Neuronal stem cell (in vitro differentiated cells): ENCODE results near the gene CHCHD4.
A peak's percentile ranks its signal among the peaks of the same experiment; 100 is the strongest.

ENCODE experiments used
- DNase-seq: peaks from one replicate; pipeline ENCODE4 v3.0.0-alpha.2; 2013; ENCODE audit warnings: low spot score
- H2AFZ ChIP-seq: one replicate; pipeline ENCODE4 v1.6.1; 2013; ENCODE audit warnings: mild to moderate bottlenecking, low read length, inconsistent platforms
- H2AK5ac ChIP-seq: 2 replicates; pipeline ENCODE4 v1.6.1; 2013; ENCODE audit warnings: low read depth, mild to moderate bottlenecking, inconsistent platforms, low read length, moderate library complexity, mixed read lengths
- H2BK120ac ChIP-seq: 2 replicates; pipeline ENCODE4 v1.6.1; 2013; ENCODE audit warnings: low read depth, mild to moderate bottlenecking, inconsistent platforms, low read length, moderate library complexity, mixed read lengths
- H2BK12ac ChIP-seq: one replicate; pipeline ENCODE4 v1.6.1; 2013; ENCODE audit warnings: low read length, inconsistent platforms
- H2BK15ac ChIP-seq: 2 replicates; pipeline ENCODE4 v1.6.1; 2013; ENCODE audit warnings: mild to moderate bottlenecking, low read length, inconsistent platforms, mixed read lengths
- H2BK5ac ChIP-seq: one replicate; pipeline ENCODE4 v1.6.1; 2013; ENCODE audit warnings: inconsistent platforms, mild to moderate bottlenecking, low read length, moderate library complexity
- H3K14ac ChIP-seq: one replicate; pipeline ENCODE4 v1.6.1; 2013; ENCODE audit warnings: low read length, inconsistent platforms
- H3K18ac ChIP-seq: 2 replicates; pipeline ENCODE4 v1.6.1; 2013; ENCODE audit warnings: low read length, inconsistent platforms
- H3K23ac ChIP-seq: 2 replicates; pipeline ENCODE4 v1.6.1; 2013; ENCODE audit warnings: low read depth, mild to moderate bottlenecking, mixed read lengths, low read length, inconsistent platforms; ENCODE audit not compliant: poor library complexity
- H3K27ac ChIP-seq: replicated peaks from 3 replicates; pipeline ENCODE4 v1.5.1; 2013; ENCODE audit warnings: low read length, inconsistent platforms
- H3K27me3 ChIP-seq, 3 experiments: 2 replicates each; pipeline ENCODE4 v1.6.1; 2013; ENCODE audit warnings: low read length in 3 of 3, mild to moderate bottlenecking in 2 of 3, inconsistent platforms in 1 of 3, low read depth in 1 of 3, mixed read lengths in 1 of 3, moderate library complexity in 1 of 3; ENCODE audit not compliant: control insufficient read depth in 3 of 3, insufficient read depth in 3 of 3
- H3K36me3 ChIP-seq, 2 donors: replicated peaks in 1 of 2; 2 replicates each; pipeline ENCODE4 v1.6.1; 2013; ENCODE audit warnings: low read length in 2 of 2; ENCODE audit not compliant: control insufficient read depth in 2 of 2, insufficient read depth in 2 of 2
- H3K4ac ChIP-seq: 2 replicates; pipeline ENCODE4 v1.6.1; 2013; ENCODE audit warnings: inconsistent platforms, mild to moderate bottlenecking, low read length, moderate library complexity
- H3K4me1 ChIP-seq, 2 donors: 1 replicate in 1 of 2; 2 replicates in 1 of 2; pipeline ENCODE4 v1.6.1; 2013; ENCODE audit warnings: low read length in 2 of 2, low read depth in 1 of 2; ENCODE audit not compliant: control insufficient read depth in 2 of 2, insufficient read depth in 1 of 2
- H3K4me2 ChIP-seq: one replicate; pipeline ENCODE4 v1.6.1; 2013; ENCODE audit warnings: mild to moderate bottlenecking, low read length, inconsistent platforms; ENCODE audit not compliant: insufficient read depth, poor library complexity, severe bottlenecking
- H3K4me3 ChIP-seq, 2 donors: 2 replicates each; pipeline ENCODE4 v1.5.1; 2013; ENCODE audit warnings: low read length in 2 of 2, mild to moderate bottlenecking in 2 of 2, inconsistent platforms in 1 of 2, moderate library complexity in 1 of 2
- H3K79me1 ChIP-seq: one replicate; pipeline ENCODE4 v1.6.1; 2013; ENCODE audit warnings: low read depth, mild to moderate bottlenecking, inconsistent platforms, low read length, moderate library complexity
- H3K9ac ChIP-seq: one replicate; pipeline ENCODE4 v1.6.1; 2013; ENCODE audit warnings: mild to moderate bottlenecking, low read depth, low read length, inconsistent platforms; ENCODE audit not compliant: poor library complexity
- H3K9me3 ChIP-seq, 2 donors: replicated peaks in 1 of 2; 2 replicates each; pipeline versions ENCODE3 to v1.6.1; 2013; ENCODE audit warnings: low read length in 2 of 2, mild to moderate bottlenecking in 2 of 2, inconsistent platforms in 1 of 2, low read depth in 1 of 2, mixed read lengths in 1 of 2, moderate library complexity in 1 of 2; ENCODE audit not compliant: control insufficient read depth in 2 of 2, insufficient read depth in 1 of 2
- H4K8ac ChIP-seq: one replicate; pipeline ENCODE4 v1.6.1; 2013; ENCODE audit warnings: low read depth, mild to moderate bottlenecking, inconsistent platforms, low read length, moderate library complexity
- H4K91ac ChIP-seq: one replicate; pipeline ENCODE4 v1.6.1; 2013; ENCODE audit warnings: low read length, low read depth, mild to moderate bottlenecking, inconsistent platforms; ENCODE audit not compliant: poor library complexity
- WGBS, 2 donors: extraction: QIAGEN DNeasy Blood & Tissue Kit; methylation state at CpG; one replicate each; pipeline ENCODE4 v1.1.7; 2013; ENCODE audit warnings: missing lambda C conversion rate in 2 of 2, mixed read lengths in 1 of 2; ENCODE audit not compliant: insufficient read length in 2 of 2, insufficient replicate concordance in 1 of 2; ENCODE audit errors: extremely low coverage in 2 of 2; 5-methylcytosine and 5-hydroxymethylcytosine counted together

CHCHD4 gene

DNA sequence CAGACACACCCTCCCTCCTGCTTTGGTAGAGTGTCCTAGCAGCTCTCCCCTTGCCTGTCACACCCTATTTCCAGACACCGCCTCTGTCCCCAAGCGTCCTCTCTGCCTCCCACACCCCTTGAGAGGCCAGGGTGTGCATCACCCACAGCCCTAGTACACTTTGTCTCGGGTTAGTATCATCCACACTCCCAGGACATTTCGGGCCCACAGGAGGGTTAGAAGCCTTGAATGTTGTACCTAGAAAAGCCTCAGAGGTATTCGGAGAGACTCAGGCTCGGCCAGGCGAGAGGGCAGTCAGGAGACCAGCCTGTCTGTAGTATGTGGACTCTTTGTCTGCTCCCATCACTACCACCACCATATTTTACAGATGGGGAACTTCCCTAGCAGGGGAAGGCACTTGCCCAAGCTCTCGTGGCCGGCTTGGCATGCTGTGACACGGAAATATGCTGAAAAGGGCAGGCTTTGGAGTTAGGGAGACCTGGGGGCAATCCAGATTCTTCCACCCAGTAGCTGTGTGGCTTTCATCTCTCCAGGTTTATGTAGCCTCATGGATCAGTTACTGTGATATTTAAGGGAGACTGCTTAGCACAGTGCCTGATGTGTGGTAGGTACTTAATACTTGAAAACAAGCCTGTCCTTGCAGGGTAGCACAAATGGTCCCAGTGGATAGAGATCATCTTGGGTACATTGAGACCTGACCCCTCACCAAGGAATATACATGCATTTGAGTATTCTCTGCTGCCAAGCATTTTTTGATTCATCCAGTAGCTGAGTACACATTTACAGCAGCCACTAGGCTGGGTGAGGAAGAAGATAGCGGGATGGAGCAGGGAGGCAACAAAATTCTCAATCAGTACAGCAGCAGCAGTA, 1.6 kb upstream of the CHCHD4 start:
- Histone ChIP-seq H3K79me1 (peaks cover 2% of the 10 kb centered on the region), H3K27ac (no peak overlapping the region), H4K91ac (no peak overlapping the region), H2BK15ac (no peak overlapping the region), H2BK120ac (no peak overlapping the region), H3K27me3 (no peaks in the 10 kb centered on the region), H3K9me3 (peaks cover 0 to 10% of the 10 kb centered on the region in 2 donors), H2AFZ (peak overlapping the region; percentile 99), H3K4me1 (peaks cover 7 to 12% of the 10 kb centered on the region in 2 donors), H3K36me3 (peaks cover 16 to 61% of the 10 kb centered on the region in 2 donors), H3K4me2 (peak overlapping the region; percentile 80), H3K9ac (peak overlapping the region; percentile 56), H2AK5ac (no peak overlapping the region), H2BK12ac (no peak overlapping the region), H2BK5ac (no peak overlapping the region), H3K18ac (no peak overlapping the region), H3K23ac (no peak overlapping the region), H4K8ac (no peak overlapping the region), H3K14ac (no peak overlapping the region), H3K4me3 (peak overlapping the region; percentile 88 to 90), H3K4ac (no peak overlapping the region)
- DNase-seq: no peak
- WGBS, 2 donors: no CpG with 5 or more reads among the region's 11 CpGs

GRCh38 chr3:14125193-14126016, 735 bp upstream of the CHCHD4 start:
- H3K36me3 ChIP-seq: peaks cover 8 to 55% of the 10 kb centered on the region in 2 donors
- DNase-seq: peak; percentile 67
- H3K18ac ChIP-seq: peak overlapping the region; percentile 92
- peaks cover 2% of the 10 kb centered on the region for H3K79me1 ChIP-seq
- H2BK15ac ChIP-seq: no peak overlapping the region
- H3K9me3 ChIP-seq: peaks cover 0 to 10% of the 10 kb centered on the region in 2 donors
- H3K4me3 ChIP-seq: peak overlapping the region; percentile 88 to 90
- peak overlapping the region; percentile 86 for H3K9ac ChIP-seq
- H3K4ac ChIP-seq: no peak overlapping the region
- H4K91ac ChIP-seq: no peak overlapping the region
- H2AK5ac ChIP-seq: peak overlapping the region; percentile 59
- H2BK12ac ChIP-seq: no peak overlapping the region
- H3K27ac ChIP-seq: peak overlapping the region; percentile 43
- H3K4me2 ChIP-seq: peak overlapping the region; percentile 80
- peak overlapping the region; percentile 82 for H3K23ac ChIP-seq
- WGBS, 2 donors: no CpG with 5 or more reads among the region's 44 CpGs
- no peak overlapping the region for H3K14ac ChIP-seq
- no peak overlapping the region for H2BK120ac ChIP-seq
- H4K8ac ChIP-seq: no peak overlapping the region
- H3K27me3 ChIP-seq: no peaks in the 10 kb centered on the region
- peak overlapping the region; percentile 99 for H2AFZ ChIP-seq
- H3K4me1 ChIP-seq: peaks cover 7 to 12% of the 10 kb centered on the region in 2 donors
- H2BK5ac ChIP-seq: peak overlapping the region; percentile 16

DNA sequence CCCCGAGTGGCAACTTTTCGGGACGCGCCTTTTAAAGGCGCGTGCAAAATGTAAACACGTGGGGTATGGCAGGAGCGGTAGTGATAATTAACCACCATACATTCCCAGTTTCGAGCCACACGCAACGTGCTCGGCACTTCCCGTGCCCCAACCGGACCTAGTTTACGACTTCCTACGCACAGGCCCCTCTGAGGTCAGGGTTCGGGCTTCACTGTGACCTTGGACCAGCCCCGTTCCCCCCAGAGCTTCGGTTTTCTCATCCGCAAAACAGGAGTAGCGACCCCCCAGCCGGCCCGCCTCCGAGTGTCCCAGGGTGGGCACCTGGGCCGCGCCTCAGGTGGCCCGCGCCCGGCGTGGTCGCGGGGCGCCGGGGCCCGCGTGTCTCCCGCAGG, 451 bp downstream of the CHCHD4 start:
- Histone ChIP-seq H3K4me2 (peak overlapping the region; percentile 65), H3K9me3 (peaks cover 0 to 10% of the 10 kb centered on the region in 2 donors), H2AFZ (peak overlapping the region; percentile 99), H2BK15ac (no peak overlapping the region), H3K27me3 (no peaks in the 10 kb centered on the region), H3K27ac (no peak overlapping the region), H3K4me3 (peak overlapping the region; percentile 88 to 90), H4K91ac (no peak overlapping the region), H4K8ac (no peak overlapping the region), H3K4me1 (peaks cover 7 to 12% of the 10 kb centered on the region in 2 donors), H2AK5ac (no peak overlapping the region), H3K4ac (no peak overlapping the region), H3K36me3 (peaks cover 2 to 50% of the 10 kb centered on the region in 2 donors), H2BK5ac (no peak overlapping the region), H3K79me1 (peaks cover 2% of the 10 kb centered on the region), H3K9ac (peak overlapping the region; percentile 83), H2BK12ac (no peak overlapping the region), H3K18ac (peak overlapping the region; percentile 58), H2BK120ac (no peak overlapping the region), H3K14ac (no peak overlapping the region), H3K23ac (peak overlapping the region; percentile 82)
- no CpG with 5 or more reads among the region's 37 CpGs for WGBS, 2 donors
- peak; percentile 9 for DNase-seq
